Cardiac muscle cell (in vitro differentiated cells and primary cell): ENCODE results near the gene PAPPA2. TPM values are rescaled to one million over a fixed set of nuclear protein-coding genes. Genes with fewer than 3 reads are reported as not detected.

ENCODE experiments used
- DNase-seq, 2 donors: peaks; one replicate each; pipeline versions ENCODE4 v3.0.0 to v3.0.0-alpha.2; 2010 to 2017; ENCODE audit warnings: low read depth in 1 of 2, low spot score in 1 of 2
- H3K27ac ChIP-seq: fragments of 200-600 bp; sonication (generic); 2 replicates; pipeline ENCODE4 v1.5.1; 2016
- H3K27me3 ChIP-seq: fragments of 200-600 bp; sonication (generic); 2 replicates; pipeline ENCODE4 v1.6.0; 2016; ENCODE audit warnings: control low read depth
- H3K36me3 ChIP-seq: fragments of 200-600 bp; sonication (generic); 2 replicates; pipeline ENCODE4 v1.5.1; 2016; ENCODE audit warnings: control low read depth
- H3K4me1 ChIP-seq: fragments of 200-600 bp; sonication (generic); 2 replicates; pipeline ENCODE4 v1.8.1; 2017; ENCODE audit warnings: low read depth, mild to moderate bottlenecking, mixed run types
- H3K4me3 ChIP-seq: fragments of 200-600 bp; sonication (generic); 2 replicates; pipeline ENCODE4 v1.5.1; 2016; ENCODE audit warnings: mild to moderate bottlenecking
- H3K9me3 ChIP-seq: fragments of 200-600 bp; sonication (generic); 2 replicates; pipeline ENCODE4 v1.5.1; 2017; ENCODE audit warnings: low read depth, mild to moderate bottlenecking, control low read depth
- CTCF ChIP-seq: IDR thresholded peaks from 2 replicates; pipeline ENCODE4 v1.5.1; 2012; ENCODE audit warnings: low read depth, mild to moderate bottlenecking, low read length
- polyA plus RNA-seq: library from polyadenylated mRNA; unstranded; fragments of >200 nt; fragmentation: Nextera tagmentation; extraction: Ambion mirVana; gene quantifications from 2 replicates; pipeline ENCODE4 v1.2.1, GENCODE V29; 2016
- total RNA-seq: library from RNA; depleted of rRNA; stranded (reverse); fragments of >200 nt; gene quantifications from 2 replicates; pipeline ENCODE4 v1.2.3, GENCODE V29; 2016

PAPPA2 gene
- total and polyA plus RNA-seq, 2 experiments from 2014 or later, result 1.2 to 2.9 TPM

GRCh38 chr1:176837708-176838107, 374.7 kb downstream of the PAPPA2 start:
- H3K27ac ChIP-seq, result no peak overlapping the region
- no peaks in the 10 kb centered on the region for H3K4me1 ChIP-seq
- no peak overlapping the region for H3K4me3 ChIP-seq
- no peaks in the 10 kb centered on the region for H3K9me3 ChIP-seq
- DNase-seq, result no peak
- no peaks in the 10 kb centered on the region for H3K27me3 ChIP-seq
- H3K36me3 ChIP-seq, result no peaks in the 10 kb centered on the region
- no peak for TF ChIP-seq CTCF

- no peaks in the 10 kb centered on the region for H3K36me3 ChIP-seq
- no peaks in the 10 kb centered on the region for H3K9me3 ChIP-seq
- no peaks in the 10 kb centered on the region for H3K27me3 ChIP-seq
- H3K4me3 ChIP-seq, result no peak overlapping the region
- no peak for DNase-seq
- H3K4me1 ChIP-seq, result peaks cover 1% of the 10 kb centered on the region
- no peak for TF ChIP-seq CTCF
- no peak overlapping the region for H3K27ac ChIP-seq
Measured at GRCh38 chr1:176838276-176838995, 375.5 kb downstream of the PAPPA2 start.

GRCh38 chr1:176839216-176839615, 376.2 kb downstream of the PAPPA2 start:
- Histone ChIP-seq H3K4me1 (peaks cover 7% of the 10 kb centered on the region), H3K36me3 (no peaks in the 10 kb centered on the region), H3K9me3 (no peaks in the 10 kb centered on the region), H3K27me3 (no peaks in the 10 kb centered on the region), H3K27ac (no peak overlapping the region), H3K4me3 (no peak overlapping the region)
- DNase-seq, result no peak
- TF ChIP-seq CTCF, result no peak

GRCh38 chr1:176841238-176841637, 378.3 kb downstream of the PAPPA2 start:
- no peak overlapping the region for H3K4me3 ChIP-seq
- H3K9me3 ChIP-seq, result no peaks in the 10 kb centered on the region
- H3K36me3 ChIP-seq, result no peaks in the 10 kb centered on the region
- H3K27ac ChIP-seq, result no peak overlapping the region
- no peaks in the 10 kb centered on the region for H3K27me3 ChIP-seq
- no peak for TF ChIP-seq CTCF
- no peak for DNase-seq
- H3K4me1 ChIP-seq, result peaks cover 7% of the 10 kb centered on the region

DNA sequence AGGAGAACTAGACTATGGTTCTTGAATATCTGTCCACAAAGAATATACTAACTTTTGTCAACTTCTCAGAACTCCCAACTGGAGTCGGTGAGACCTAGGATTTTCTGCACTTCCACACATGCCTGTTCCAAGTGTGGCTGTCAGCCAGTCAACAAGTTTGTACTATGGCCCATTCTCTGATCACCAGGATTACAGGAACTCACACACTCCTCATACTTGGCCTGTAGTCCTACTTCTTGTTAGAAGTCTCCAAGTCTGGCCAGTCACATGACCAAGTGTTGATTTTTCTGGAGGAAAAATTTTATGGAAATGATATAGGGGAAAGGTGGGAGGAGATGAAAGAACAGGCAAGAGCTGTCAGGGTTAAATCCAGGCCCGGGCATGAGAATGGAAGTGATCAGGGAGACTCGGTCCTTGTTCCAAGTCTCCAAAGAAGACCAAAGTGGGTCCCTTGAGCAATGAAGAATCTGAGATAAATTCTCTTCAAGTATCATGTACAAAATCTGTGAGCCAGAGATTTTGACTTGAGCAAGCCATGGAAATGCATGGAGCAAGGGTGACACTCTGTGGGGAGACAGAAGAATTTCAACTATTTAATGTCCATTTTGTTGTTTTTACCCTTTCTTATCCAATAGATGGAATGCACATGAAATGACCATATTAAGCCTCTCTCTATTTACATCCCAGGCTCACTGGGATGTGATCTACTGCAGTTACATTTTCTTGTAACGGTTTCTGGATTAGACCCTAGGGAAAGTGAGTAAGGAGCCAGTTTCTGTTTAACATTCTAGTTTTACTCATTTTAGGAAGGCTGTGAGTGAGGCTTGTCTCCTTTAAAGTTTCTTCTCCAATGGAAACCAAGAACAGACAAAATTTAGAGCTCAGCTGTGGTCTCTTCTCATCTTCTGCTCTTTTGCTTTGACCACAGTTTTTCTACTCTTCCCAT, 380.6 kb downstream of the PAPPA2 start:
- Histone ChIP-seq H3K4me1 (peaks cover 7% of the 10 kb centered on the region), H3K4me3 (no peak overlapping the region), H3K9me3 (no peaks in the 10 kb centered on the region), H3K27me3 (no peaks in the 10 kb centered on the region), H3K27ac (no peak overlapping the region), H3K36me3 (no peaks in the 10 kb centered on the region)
- peak; percentile 61 to 65 for DNase-seq
- peak; percentile 15 for TF ChIP-seq CTCF
